GM19463 (cell line): ENCODE measurements around the gene APCDD1L.
"Not testable (repeated sequence)": the region's sequence is repeated elsewhere in the genome, so short reads cannot be mapped to it uniquely, and the experiment has no call there.

Experiments
- ATAC-seq: cut with Tn5 transposase; IDR thresholded peaks from one replicate; pipeline ENCODE4 v1.9.1; 2021; ENCODE audit warnings: mild to moderate bottlenecking, moderate library complexity; ENCODE audit not compliant: unreplicated experiment

The APCDD1L gene

DNA sequence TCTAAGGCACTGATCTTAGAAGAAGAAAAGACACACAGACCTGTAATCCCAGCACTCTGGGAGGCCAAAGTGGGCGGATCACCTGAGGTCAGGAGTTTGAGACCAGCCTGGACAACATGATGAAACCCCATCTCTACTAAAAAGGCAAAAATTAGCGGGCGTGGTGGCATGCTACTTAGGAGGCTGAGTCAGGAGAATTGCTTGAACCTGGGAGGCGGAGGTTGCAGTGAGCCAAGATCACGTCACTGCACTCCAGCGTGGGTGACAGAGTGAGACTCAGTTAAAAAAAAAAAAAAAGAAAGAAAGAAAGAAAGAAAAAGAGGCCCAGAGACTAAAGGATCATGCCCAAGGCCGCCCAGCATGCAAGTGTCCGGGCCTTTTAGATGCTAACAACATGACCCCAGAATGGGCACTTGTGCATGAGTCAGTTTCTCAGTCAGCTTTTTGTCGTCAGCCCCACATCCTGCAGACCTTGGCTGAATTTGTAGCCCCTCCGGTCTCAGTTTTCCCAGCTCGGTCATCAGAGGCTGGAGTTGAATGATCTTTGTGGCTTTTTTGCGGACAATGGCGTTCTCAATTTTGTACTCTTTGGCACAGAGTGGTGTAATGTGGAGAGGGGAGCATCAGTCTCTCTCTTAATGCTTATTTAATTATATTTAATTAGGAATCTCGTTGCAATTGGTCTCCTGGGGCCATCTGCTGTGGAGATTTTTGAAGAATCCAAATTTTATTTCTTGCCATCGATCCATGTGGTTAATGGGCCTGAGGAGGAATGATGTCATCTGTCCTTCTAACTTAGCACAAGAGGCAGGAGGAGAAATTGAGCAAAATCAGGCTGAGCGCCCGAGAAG, 30.6 kb upstream of the APCDD1L start:
- ATAC-seq, result no peak

DNA sequence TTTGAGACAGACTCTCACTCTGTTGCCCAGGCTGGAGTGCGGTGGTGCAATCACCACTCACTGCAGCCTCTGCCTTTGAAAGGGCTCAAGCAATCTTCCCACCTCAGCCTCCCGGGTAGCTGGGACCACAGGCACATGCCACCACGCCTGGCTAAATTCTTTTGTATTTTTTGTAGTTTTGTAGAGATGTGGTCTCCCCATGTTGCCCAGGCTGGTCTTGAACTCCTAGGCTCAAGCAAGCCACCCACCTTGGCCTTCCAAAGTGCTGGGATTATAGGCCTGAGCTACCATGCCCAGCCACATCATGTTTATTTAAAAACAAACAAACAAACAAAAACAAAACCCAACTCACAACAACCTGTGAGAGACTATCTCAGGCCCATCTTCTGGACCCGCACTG, 29.7 kb upstream of the APCDD1L start:
- no peak for ATAC-seq

DNA sequence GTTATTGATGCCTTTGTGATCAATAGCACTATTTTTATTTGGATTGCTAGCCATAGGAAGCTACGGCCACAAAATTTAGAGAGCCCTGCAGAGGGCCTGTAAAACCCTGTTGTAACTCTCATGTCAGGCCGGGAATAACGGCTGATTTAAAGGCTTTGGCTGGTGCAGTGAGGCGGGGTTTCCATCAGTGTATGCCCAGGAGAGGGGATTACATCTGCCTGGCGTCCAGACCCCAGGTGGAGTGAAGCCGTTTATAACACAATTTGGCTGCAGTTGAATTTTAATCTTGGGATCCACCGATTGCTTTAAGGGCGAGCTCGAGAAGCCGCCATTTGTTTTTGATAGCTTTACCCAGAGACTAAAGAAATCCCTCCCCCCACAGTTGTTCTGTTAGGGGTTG, 29.1 kb upstream of the APCDD1L start:
- no peak for ATAC-seq

DNA sequence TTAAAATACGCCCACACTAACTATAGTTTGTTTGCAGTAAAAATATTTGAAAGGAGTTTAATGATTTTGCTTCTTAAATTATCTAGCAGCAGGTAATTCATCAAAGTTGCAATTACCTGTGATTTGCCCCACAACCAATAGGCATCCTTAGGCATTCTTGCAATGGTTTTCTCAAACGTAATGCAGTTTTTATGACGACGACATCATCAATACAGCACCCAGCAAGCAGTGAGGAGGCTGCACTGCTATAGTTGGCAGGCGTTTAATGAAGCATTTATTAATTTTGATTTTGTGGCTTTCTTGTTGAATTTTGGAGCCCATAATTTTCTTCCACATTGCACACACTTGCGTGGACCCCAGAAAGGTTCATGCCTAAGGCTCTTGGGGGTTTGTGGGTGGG, 28.1 kb upstream of the APCDD1L start:
- no peak for ATAC-seq

DNA sequence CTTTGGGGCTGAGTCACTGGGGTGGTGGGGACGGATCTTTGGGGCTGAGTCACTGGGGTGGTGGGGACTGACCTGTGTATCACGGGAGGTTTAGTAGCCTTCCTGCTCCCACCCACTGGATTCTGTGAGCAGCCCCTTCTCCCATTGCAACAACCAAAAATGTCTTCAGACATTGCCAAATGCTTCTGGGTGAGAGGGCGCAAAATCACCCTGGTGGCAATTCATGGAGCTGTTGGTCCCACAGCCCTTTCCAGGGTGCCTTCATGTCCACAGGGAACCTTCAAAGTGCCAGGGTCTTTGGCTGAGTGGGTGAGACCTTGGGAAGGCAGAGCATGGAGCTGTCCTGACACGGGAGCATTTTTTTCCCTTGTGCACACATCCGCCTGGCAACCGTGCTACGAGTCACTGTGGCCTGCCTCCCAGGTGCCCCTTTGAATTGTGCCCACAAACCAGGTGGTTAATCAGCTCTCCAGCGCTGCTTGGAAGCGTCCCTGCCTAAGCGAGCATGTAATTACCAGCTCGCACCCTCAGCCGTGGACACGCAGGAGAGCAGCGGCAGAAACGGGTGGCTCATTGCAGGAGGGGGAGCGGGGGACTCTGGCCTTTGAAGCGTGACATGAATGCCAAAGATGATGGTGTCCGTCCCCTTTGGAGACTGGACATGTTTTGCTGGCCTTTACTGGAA, 27.4 kb upstream of the APCDD1L start:
- no peak for ATAC-seq

DNA sequence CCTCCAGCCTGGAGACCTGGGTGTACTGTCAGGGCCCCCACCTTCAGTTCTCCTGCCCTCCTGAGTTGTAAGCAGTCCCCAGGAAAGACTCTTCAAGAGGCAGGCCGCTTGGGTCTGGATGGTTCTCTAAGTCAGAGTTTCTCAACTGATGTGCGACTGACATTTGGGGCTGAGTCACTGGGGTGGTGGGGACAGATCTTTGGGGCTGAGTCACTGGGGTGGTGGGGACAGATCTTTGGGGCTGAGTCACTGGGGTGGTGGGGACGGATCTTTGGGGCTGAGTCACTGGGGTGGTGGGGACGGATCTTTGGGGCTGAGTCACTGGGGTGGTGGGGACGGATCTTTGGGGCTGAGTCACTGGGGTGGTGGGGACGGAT, 26.8 kb upstream of the APCDD1L start:
- not testable (repeated sequence) for ATAC-seq

DNA sequence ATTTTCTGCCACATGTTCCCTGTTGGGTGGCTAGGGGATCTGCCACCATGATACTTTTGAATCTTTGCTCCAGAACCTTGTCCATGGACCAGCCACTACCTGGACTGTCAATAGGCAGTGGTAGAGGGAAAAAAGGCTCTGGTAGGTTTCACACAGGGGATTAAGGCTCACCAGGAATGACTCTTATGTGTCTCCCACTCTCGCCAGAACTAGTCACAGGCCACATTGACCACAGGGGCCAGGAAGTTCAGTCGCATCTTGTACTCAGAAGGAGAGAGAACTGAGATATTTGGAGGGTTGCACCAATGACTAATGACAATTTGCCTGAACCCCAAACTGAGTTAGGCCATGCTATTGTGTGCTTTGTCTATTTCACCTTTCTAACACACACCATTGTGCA, 23.6 kb upstream of the APCDD1L start:
- ATAC-seq, result no peak

DNA sequence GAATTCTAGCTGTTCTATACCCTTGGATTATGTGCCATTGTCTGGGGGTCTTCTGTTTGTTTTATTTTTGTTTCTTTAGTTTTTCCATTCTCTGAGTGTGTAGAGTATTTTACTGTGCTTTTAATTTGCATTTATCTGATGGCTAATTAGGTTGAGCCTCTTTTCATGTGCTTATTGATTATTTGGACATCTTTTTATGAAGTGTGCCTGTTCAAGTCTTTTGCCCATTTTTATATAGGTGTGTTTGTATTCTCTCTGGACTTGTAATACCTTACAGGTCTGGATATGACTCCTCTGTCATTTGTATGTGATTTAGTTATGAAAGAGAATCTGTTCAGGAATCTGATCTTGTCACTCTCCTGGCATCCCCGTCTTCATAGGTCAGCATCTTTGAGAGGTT, 22.6 kb upstream of the APCDD1L start:
- ATAC-seq, result no peak

DNA sequence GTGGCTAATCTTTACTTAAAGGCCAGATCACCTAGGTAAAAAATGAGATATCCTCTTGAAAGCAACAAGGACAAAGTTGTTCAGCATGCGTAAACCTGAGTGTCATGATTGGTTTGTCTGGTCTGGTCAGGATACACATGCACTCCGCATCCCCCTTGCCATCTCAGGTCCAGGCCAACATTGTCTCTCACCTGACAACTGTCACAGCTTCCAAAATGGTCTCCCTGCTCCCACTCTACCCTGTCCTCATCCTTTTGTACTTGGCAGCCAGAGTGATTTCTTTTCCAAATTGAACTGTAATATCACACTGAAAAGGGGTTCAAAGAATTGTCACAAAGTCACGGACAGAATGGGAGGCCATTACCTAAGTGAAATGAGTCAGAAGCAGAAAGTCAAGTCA, 21.1 kb upstream of the APCDD1L start:
- ATAC-seq, result no peak

DNA sequence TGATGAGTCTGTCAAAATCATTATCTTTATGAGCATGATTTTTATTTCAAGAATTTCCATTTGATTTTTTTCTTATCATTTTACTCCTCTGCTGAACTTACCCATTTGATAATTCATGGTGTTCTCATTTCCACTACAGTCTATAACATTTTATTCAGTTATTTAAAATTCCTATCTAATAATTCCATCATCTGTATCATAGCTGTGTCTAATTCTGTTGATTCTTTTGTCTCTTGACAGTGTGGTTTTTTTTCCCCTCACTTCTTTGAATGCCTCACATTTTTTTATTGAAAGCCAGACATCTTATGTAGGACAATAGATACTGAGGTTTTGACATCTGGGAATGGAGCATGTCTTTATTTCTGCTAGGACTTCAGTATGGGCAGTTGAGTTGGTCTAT, 16.5 kb upstream of the APCDD1L start:
- ATAC-seq, result no peak

DNA sequence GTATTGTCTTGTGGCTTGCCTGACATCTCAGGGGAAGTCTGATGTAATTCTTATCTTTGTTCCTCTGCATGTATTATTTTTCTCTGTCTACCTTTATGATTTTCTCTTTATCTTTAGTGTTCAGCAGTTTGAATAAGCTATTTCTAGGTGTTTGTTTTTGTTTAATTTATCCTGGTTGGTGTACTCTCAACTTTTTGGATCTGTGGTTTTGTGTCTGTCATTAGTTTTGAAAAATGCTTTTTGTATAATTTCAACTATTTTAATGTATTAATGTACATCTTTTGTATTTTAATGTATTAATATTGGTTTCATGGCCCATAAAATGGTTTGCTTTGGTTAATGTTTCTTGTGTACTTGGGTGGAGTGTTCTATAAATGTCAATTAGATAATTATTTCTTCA, 15.9 kb upstream of the APCDD1L start:
- ATAC-seq, result no peak

DNA sequence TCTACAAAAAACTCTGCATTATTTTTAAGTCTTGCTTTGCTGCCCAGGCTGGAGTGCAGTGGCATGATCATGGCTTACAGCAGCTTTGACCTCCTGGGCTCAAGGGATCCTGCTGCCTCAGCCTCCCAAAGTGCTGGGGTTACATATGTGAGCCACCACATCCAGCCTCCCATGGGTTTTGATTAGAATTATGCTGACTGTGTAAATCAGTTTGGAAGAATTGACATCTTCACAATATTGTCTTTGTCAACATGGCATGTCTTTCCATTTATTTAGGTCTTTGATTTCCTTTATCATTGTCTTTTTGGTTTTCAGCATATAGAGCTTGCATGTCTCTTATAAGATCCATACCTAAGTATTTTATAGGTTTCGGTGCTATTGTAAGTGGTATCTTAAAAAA, 13.2 kb upstream of the APCDD1L start:
- ATAC-seq, result no peak

DNA sequence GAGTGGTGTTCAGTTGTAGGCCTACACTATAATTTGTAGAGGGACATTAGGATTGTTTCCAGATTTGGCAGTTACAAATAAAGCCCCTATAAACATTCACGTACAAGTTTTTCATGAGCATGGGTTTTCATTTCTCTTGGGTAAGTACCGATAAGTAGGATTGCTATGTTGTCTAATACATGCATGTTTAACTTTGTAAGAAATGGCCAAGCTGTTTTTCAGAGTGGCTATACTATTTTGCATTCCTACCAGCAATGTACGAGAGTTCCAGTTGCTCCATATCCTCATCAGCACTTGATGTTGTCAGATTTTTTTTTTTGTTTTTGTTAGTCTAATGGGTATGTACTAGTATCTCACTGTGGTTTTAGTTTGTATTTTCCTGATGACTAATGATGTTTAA, 11.2 kb upstream of the APCDD1L start:
- ATAC-seq, result no peak

DNA sequence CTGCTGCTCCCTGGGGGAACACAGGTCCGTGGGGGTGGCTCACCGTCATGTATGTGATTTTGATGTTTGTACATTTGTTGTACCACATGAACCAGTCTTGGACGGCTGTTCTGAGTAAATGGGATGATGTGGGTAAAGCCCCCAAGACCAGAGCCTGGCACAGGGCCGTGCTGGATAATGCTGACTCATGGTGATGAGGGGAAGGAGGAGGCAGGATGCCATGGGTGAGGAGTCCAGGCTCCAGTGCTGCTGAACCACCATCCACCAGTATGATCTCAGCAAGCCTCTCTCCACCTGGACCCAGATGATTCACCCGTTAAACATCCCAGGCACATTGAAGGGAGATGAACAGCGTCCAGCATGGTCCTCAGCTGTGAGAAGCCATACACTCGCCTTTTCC, 9.6 kb upstream of the APCDD1L start:
- ATAC-seq, result no peak

DNA sequence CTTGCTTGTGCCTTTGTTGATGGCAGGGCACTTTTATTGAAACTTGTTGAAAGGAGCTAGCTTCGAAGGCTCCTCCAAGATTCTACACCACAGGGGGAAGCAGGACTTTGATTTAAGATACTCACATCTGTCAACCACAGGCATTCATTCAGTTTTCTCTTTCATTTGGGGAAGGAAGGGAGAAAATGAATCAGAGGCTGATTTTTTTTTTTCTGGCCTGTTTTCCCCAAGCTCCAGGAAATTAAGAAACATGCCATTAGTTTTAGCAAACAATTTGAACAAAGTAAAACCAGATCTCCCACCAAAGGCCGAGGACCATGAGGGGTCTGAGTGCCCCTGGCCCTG, 8.7 kb upstream of the APCDD1L start:
- ATAC-seq, result no peak

DNA sequence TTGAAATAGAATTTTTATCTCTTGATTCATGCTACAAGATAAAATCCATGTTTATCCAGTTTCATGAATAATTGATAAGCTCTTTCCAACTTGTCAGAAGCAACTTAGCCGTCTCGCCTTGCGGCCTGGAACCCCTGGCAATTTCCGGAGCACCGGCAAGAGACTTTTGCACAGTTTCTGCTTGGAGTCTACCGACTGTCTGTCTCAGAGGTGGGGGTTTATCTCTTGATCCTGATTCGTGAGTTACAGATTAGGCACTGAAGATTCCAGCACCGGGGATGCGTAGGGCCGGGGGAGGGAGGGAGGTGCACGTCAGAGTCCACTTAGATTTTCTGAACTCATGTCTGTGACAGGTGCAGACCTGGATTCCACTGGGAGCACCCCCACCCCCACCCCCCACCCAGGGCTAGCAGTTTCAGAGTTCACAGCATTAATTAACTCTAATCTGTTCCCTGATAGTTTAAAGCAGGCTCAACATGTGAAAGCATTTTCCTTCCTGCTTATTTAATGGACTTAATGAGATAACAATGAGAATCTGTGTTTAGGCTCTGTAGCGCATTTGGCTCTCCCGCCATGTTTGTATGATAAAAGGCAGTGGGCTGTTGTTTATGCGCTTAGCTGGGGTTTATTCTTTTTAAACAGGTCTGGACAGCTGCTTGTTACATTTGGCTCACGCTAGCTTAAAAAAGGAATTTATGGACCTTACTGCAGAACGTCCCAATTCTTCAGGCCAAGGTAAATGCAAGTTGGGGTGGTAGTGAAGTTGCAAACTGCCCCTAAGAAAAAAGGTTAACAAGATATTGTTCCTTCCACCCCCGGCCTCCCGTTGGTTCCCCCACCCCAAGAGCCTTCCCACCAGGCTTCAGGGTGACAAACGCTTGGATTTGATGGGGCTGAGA, 8.1 kb upstream of the APCDD1L start:
- ATAC-seq, result no peak

DNA sequence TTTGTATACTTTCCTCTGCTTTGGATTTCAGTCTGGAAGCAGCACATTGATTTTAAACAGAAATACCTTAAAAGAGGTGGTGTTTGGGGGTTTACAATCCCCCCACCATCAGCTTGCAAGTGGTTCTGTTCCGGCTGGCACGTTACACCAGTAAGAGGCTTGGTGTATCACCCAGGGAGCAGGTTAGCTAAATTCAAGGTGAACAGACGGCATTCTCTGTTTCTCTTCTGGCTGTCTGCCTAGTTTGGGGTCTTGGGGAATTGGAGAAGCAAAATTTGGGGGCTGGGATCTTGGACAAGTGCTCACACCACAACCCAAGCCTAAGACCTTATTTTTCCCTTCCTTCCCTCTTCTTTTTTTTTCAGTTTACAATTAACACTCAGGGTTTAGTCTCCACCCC, 7.5 kb upstream of the APCDD1L start:
- no peak for ATAC-seq

DNA sequence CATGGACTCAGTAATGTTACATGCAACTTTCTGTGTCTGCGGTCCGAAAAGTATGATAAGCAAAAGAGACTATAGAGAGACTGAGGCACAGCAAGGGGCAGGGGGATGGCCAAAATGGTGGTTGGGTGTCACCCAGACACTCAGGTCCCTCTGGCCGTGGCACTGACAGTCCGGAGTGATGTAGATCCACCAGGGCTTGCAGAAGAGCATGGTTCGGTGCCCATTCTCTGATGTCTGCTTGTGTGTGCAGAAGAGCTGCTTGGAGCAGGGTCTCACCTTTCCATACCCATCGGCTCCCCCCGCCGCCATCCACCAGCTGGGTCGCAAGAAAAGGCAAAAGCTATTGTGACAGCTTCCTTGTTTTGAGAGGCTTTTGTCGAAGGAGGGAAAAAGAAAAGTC, 6.6 kb upstream of the APCDD1L start:
- no peak for ATAC-seq

DNA sequence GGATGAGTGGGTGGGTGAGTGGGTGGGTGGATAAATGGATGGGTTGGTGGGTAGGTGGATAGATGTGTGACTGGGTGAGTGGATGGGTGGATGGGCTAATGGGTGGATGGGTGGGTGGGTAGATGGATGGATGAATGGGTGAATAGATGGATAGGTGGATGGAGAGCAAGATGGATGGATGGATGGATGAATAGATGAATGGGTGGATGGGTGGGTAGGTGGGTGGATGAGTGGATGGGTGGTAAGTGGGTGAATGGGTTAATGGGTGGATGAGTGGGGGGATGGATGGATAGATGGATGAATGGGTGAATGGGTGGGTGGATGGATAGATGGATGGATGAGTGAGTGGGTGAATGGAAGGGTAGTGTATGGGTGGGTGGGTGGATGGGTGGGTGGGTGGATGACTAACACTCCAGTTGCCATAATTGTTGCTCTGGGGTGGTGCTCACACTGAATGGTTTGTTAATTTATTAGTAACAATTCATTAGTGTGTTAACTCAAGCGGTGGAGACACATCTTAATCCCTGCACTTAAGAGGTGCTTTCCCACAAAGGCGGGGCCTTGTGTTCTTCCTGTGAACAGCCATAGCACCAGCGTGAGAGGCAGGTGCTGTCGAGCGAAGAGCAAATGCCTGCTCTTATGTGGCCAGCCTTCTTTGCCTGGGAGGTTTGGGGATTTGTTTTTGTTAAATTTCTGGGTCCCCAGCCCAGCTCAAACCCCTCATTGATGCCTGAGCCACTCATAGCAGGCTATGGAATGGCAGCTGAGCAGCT, 4.9 kb upstream of the APCDD1L start:
- ATAC-seq, result no peak

DNA sequence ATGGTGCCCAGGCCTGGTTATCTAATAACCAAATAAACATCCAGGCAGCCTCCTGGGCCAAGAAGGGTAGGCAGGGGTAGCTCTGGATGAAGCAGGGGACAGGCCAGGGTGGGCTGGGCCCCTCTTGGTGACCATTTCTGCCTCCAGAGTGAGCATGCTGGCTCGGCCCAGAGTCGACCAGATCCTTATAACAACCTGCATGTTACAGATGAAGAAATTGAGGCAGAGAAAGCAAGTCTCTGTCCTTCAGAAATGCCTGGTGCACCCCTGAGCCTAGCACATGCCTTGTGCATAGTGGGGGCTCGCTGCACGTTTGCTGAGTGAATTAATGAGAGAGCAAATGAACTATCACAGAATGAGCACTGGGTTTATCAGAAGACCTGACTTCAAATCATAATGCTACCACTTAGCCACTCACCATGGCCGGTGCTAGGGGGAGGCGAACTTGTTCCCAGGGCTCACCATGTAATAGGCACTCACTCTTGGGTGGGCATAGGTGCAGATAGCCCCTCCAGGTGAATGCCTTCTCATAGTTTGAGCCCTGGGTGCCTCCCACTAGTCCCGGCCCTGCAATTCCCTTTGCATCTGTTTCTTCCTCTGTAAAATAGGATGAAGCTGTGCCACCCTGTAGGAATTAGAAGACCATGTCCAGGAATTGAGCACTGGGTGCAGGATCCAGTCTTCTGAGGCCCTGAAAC, 3.8 kb upstream of the APCDD1L start:
- ATAC-seq, result no peak
